GM18861 (cell line): ENCODE results near the gene CIZ1.
"Not testable (repeated sequence)": the region's sequence is repeated elsewhere in the genome, so short reads cannot be mapped to it uniquely, and the experiment has no call there.

Experiments
- ATAC-seq: cut with Tn5 transposase; IDR thresholded peaks from one replicate; pipeline ENCODE4 v1.9.1; 2021; ENCODE audit not compliant: unreplicated experiment

CIZ1 gene

DNA sequence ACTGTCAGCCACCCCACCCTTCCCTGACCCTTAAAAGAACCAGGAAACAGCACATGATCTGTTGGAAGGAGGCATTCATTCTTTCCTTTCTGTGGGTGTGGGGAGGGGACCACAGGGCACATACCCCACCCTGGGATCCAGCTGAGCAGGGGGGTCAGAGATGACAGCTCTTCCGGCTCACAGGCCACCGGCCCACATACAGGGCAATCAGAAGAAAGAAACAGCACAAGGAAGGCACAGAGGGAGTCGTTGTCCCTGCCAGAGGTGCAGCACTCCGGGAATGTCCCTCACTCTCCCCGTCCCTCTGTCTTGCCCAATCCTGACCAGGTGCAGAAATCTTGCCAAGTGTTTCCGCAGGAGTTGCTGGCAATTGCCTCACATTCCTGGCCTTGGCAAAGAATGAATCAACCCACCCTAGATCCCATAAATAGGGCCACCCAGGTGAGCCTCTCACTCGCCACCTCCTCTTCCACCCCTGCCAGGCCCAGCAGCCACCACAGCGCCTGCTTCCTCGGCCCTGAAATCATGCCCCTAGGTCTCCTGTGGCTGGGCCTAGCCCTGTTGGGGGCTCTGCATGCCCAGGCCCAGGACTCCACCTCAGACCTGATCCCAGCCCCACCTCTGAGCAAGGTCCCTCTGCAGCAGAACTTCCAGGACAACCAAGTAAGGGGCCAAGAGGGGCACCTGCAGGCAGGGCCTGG is 42.2 kb downstream of the CIZ1 start, which contains the start of gene LCN2:
LCN2 (plus strand) TSS at position 453 of the 701 bp plus-strand sequence; CDS start at position 526, 73 bp downstream.
- no peak for ATAC-seq

DNA sequence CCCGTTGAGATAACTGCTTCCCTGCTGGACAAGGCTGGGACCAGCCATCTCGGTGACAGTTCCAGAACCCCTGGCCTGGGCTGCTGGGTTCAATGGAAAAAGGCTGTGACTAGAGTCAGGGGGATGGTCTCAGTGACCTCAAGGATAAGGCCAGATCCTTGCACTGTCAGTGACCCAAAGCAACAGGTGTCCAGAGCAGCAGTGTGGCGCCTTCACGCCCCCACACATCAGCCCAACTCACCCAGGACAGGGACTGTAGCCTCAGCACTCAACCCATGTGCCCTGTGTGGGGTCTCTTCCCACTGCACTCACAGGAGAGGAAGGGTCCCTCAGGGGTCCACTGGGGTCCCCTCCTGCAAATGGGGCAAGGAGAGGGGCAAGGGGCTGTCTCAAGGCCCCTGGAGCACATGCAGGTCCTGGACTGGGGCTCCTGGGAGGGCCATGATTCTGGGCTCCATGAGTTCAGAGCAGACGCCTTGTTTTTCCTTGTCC is 42.8 kb downstream of the CIZ1 start:
- ATAC-seq: no peak

DNA sequence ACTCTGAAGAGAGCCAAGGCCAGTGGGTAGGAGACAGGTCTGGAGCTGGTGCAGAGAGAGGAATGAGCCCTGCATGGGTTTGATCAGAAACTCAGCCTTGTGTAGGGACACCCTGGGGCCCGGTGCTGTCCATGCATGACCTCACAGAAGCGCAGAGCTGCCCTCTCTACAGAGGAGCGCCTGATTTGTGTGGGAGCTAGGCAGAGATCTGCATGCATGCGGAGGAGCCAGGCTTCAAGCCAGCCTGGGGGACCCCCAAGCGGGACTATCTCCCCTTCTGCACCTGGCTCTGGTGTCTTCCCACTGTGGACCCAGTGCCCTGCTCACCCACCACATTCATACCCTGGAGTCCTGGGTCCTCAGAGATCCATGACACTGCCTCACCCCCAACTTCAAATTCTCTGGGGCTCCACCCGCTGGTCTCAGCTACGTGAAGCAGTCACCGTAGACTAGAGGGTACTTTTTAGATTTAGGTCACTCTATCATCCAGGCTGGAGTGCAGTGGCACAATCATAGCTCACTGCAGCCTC is 44.7 kb downstream of the CIZ1 start:
- ATAC-seq: no peak

DNA sequence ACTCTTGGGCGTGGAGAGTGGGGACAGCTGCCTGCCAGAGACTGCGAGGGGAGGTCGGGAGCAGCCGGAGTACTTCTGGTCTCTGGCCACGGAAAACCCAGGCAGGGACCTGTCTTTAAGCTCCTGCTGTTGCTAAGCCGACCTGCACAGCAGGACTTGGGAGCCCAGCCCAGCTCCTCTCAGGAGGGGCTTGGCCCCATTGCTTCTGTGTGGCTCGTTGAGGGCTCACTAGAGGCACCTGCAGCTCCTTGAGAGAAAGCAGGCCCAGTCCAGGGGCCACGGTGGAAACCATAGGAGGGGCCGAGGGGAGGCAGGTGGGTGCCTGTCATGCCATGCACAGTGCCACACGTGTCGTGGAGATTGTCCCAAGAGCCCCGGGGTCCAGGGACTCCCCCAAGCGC is 45.4 kb downstream of the CIZ1 start:
- no peak for ATAC-seq

DNA sequence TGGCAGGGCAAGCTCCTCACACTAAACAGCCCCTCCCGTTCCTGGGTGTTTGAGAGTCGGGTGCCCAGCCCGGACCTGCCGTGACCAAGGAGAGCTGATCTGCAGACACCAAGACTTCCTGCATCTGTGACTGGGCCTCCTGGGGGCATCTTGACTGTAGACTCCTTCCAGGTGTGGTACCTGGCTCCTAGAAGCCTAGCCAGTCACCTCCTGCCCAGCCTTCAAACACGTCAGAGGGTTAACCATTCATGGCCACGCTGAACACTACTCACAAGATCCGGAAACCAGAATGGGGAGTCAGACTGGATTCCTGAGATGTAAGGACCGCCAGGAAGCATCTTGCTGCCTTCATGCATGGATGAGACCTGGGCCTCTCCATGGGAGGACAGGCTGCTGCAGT is 45.8 kb downstream of the CIZ1 start:
- no peak for ATAC-seq

DNA sequence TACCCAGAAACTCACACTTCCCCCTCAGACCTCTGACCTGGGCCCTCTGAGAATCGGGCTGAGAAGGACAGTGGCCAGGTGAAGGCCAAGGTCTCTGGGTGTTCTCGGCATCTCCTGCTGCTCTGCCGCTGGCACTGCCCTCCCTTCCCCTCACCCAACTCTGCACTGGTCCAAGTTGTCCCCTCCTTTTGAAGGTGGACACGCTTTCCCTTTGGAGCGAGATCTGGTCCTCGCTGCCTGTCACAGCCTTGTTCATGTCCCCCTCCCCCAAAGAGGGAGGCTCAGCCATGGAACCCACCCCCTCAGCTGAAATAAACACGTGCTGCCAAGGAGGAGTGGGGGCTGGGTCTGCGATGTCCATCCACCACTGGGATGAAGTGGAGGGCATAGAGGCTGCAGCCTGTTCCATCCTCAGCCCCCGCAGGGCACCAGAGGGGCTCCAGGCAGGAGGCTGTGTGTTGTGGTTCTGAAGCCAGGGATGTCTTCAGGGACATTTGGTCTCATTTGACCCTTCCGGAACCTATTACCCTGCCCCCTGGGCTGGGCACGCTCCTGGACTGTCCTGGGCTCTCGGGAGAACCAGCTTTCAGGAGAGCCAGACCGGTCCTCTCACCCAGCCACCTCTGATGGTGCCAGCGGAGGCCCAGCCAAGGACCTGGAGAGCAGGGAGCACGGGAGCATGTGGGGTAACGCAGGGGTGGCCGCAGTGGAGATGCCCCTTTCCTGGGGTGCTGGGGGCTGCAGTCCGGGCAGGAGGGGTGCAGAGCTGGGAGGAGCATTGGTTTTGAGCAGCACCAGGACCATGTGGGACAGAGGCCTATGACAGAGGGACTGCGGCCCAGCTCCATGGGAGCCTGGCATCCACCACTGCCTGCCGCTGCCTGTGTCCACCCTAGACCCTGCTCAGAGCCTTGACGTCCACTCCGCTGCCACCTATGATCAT is 46.9 kb downstream of the CIZ1 start:
- ATAC-seq: no peak

DNA sequence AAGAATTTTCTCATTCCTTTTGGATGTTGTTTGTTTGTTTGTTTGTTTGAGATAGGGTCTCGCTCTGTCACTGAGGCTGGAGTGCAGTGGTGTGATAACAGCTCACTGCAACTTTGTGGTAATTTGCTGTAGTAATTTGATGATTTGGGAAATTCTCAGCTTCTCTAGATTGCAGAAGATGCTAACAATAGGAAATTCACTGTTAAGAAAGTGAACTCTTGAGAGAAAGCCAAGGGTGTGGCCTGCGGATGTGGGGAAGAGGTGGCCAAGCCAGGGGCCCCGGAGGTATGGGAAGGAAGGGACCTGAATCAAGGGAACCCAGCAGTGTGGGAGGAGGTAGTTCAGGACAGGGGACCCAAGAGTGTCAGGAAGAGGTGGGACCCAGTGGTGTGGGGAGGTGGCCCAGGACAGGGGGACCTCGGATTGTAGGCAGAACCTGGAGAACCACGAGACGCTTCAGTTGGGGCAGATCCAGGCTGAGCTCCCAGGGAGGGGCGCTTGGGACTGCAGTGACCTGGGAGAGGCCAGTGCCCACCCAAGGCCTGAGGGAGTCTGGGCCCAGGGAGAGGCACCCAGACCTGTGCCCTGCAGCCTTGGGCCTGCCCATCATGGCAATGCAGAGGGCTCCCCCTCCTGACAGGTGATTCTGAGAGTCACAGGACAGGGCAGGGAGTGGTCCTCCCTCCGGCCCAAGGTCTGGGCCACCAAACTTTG is 47.7 kb downstream of the CIZ1 start:
- ATAC-seq: no peak

DNA sequence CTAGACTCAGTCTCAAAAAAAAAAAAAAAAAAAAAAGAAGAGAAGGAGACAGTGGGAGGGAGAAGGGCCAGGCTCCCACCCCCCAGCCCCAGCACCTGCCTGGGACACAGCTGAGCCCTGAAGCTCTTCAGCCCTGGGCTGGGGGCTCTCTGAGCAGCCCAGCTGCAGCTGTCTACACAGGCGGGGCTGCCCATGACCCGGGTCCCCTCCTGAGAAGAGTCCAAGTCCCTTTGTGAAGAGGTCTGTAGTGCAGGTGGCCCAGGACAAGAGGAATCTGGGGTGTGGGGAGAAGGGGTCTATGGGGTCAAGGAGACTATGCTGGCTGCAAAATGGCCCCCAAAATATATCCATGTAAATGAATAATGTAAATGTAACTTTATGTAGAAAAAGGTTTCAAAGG is 48.8 kb downstream of the CIZ1 start:
- ATAC-seq: no peak

DNA sequence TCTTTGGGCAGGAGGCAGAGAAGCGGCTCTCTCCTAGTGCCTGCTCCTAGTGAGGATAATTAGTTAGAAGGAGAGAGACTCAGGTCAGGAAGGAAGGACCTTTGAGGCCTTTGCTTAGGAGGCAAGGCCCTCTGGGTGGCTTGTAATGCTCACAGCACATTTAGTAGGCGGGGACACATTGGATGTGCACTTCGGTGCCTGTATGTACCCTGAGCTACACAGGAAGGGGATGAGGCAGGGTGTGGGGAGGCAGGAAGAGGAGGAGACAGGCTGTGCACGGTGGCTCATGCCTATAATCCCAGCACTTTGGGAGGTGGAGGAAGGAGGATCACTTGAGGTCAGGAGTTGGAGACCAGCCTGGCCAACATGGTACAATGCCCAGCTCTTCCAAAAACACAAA is 49.3 kb downstream of the CIZ1 start:
- ATAC-seq: no peak

DNA sequence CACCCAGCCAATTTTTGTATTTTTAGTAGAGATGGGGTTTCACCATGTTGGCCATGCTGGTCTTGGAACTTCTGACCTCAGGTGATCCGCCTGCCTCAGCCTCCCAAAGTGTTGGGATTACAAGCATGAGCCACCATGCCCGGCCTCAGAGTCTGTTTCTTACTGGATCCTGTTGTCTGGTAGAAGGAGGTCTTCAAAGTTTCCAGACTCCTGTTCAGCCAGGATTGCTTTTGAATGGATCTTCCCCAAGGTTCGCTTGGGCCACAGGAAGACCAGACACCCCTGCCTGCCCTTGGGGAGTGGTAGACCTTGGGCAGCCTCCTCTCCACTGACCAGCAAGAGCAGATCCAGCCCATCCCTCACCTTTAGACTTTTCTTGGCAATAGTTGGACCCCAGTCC is 49.8 kb downstream of the CIZ1 start:
- no peak for ATAC-seq

DNA sequence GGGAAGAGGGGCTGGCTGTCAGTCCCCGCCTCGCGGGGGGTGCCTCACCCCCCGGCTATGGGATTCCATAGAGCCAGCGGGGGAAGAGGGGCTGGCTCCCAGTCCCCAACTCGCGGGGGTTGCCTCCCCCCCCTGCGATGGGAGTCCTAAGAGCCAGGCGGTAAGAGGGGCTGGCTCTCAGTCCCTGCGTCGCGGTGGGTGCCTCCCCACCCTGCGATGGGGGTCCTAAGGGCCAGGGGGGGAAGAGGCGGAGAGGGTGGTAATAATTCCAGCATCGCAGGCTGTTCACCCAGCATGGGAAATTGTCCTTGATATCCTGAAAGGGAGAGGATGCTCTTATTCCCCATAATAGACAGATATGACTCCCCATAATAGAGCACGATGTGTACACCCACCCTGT is 51.8 kb downstream of the CIZ1 start:
- no peak for ATAC-seq

DNA sequence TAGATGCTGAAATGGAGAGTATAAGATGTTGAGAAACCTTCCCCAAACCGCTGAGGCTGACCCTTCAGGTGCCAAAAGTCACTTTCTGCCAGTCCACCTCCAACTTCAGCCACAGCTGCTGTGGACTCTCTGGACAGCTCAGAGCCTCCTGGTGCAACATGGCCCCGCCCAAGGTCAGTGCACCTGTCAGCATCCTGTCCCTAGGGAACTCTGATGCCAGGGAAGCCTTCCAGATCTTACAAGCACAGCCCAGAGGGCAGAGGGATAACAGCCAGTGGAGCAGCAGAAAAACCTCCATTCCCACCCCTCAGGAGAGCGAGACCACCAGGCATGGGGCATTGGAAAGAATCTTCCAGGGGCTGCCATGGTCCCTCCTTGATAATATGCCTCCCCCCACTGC is 53.4 kb downstream of the CIZ1 start:
- ATAC-seq: no peak

DNA sequence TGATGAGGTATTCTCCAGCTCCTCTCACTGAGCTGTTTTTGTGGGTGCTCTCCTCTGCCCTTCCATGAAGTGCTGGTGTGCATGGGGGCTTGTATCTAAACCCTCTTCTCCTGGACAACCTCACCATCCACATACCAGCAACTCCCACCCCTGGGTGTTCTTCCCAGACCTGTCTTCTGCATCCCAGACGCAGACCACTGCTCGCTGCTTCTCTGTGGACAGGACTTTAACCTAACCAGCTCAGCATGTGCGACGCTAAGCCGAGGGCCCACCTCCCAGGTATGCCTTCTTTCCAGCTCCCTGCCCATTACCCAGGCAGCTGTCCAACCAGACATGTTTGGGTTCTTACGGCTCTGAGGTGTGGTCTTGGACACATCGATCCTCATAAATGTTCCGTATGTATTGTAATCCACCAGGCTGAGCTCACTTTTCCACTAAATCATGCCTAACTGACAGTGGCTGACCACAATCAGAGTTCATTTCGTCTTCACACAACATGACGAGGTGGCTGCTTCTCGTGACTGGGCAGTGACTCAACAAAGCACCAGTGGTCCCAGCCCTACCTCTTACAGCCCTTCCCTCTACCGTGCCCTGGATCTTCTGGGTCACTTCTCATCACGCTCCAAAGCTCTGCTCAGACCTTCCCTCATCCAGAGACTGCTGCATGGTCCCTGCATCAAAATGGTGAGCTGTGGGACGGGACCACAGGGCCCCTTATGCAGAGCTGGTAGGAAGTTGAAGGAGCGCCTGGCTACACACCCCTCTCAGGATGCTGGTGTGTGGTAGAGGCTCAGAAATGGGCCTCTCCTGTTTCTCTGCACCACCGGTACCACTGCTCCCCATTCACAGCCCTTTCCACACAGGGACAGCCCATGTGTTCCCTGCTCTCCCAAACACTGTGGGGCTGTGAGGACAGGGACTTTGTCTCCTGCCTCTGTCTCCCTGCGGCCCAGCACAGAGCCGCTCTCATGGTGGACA is 54.3 kb downstream of the CIZ1 start:
- no peak for ATAC-seq

DNA sequence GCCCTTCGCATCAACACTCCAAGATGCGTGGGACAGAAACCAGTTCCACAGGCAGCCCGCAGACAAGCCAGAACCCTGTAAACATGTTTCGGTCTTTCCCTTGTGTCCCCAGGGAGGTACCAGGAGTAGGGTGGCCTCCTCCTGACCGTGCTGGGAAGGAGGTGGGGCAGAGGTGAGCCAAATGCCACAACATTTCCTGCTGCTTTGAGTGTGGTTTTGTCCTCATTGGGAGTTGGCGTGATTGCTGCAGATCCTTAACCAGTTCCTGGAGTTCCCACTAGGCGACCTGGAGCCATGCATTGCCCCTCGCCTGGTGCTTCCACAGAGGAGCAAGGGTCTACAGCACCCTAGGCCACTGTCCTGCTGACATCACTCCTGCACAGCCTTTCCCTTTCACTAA is 55.8 kb downstream of the CIZ1 start:
- ATAC-seq: not testable (repeated sequence)

DNA sequence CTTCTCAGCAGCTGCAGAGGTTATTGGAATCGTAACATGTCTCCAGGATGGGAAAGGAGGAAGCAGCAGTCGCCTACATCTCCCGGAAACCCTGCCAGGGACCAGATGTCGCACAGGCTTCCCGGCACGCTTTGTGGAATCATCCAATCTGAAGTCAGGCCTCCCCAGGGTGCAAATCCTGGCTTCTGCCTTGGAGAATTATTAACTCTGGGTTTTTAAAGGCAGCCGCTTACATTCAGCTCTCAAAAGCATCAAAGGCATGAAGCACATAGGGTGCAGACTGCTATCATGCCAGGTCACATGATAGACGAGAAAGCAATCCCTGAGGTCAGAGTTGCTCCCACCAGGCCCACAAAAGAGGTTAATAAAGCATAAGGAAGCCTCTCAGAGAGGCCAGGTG is 59.2 kb downstream of the CIZ1 start:
- not testable (repeated sequence) for ATAC-seq

DNA sequence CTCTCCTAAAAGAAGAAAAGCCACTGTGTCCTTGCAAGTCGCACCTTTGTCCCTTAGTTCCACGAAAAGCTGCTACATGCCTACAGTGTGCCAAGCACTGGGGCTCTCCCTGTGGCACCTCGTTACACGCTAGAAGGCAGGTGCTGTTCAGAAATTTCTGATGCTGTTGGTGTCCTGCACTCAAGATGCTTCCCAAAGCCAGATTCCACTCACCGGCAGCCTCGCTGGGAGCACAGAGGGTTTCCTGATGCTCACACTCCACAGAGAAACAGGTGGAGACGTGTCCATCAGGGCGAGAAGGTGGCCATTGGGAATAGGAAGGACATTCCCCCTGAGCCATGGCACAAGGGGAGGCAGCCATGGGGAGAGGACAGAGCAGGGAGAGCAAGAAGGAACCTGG is 60.0 kb downstream of the CIZ1 start:
- not testable (repeated sequence) for ATAC-seq

DNA sequence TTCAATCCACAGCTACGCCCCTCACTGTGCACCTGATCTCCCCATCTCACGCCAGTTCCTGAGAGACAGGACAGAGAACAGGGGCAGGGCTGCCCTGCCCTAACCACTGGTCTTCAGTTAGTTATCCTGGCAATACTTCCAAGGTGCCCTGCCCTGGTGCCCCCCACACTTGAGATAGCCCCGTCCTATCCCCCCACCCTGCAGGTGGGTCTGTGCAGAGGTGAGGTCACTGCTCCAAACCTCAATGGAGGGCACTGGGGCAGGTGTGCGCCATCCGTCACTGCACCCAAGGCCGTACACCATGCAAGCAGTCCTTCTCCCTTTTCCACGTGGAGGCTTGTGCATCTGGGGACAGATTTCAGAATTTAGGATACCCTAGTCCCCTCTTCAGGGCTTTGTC is 60.7 kb downstream of the CIZ1 start:
- not testable (repeated sequence) for ATAC-seq

DNA sequence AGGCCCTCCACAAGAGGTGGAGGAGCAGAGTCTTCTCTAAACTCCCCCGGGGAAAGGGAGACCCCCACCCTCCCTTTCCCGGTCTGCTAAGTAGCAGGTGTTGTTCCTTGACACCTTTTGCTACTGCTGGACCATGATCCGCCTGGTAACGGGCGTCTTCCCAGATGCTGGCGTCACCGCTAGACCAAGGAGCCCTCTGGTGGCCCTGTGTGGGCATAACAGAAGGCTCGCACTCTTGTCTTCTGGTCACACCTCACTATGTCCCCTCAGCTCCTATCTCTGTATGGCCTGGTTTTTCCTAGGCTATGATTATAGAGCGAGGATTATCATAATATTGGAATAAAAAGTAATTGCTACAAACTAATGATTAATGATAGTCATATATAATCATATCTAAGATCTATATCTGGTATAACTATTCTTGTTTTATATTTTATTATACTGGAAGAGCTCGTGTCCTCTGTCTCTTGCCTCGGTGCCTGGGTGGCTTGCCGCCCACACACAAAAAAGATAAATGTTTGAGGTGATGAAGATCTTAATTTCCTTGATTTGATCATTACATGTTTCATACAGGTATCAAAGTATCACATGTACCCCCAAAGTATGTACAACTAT is 61.3 kb downstream of the CIZ1 start:
- ATAC-seq: not testable (repeated sequence)

DNA sequence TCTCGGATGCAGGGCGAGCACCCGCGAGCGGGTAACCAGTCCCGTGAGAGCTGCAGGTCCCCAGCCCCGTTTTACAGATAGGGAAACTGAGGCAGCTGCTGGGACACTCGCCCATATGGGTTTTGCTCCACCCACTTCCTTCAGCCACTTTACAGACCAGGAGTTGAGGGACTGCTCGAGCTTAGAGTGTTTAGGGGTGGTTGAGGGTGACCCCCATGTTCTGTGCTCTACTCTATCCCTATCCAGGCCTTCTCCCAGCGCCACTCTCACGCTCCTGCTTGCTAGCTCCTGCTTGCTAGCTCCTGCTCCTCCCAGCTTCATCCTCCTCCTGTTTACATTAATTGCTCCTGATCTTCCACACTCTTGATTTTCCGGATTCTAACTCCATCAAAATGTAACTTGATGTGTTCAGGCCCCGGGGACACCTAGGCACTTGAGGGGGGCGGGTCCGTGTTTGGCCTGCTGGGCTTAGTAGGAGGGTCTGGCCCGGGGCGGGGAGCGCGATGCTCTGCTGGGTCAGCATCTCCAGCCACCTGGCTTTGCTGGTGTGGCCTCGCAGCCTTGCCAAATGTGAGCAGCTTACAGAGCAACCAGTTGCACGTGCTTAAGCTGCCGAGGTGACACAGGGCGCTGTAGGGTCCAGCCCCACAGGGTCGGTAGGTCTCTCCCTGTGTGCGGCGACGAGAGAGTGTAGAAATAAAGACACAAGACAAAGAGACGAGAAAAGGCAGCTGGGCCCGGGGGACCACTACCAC is 62.4 kb downstream of the CIZ1 start:
- no peak for ATAC-seq
